Suprapubic skin (tissue), 4 donors: ENCODE measurements around the gene ATP6V0D1.

Experiments
- CTCF ChIP-seq, 2 donors: fragments of 200-600 bp in 1 of 2; fragments of 450-650 bp in 1 of 2; sonication (generic) in 1 of 2; IDR thresholded peaks; one replicate each; pipeline ENCODE4 v1.5.1; 2016 to 2019; ENCODE audit warnings: antibody characterized with exemption in 2 of 2, mild to moderate bottlenecking in 1 of 2, moderate library complexity in 1 of 2
- EP300 ChIP-seq: sonication (generic); formaldehyde crosslinking; IDR thresholded peaks from one replicate; pipeline ENCODE4 v1.6.1; 2017; ENCODE audit warnings: antibody characterized with exemption
- POLR2AphosphoS5 ChIP-seq, 3 donors: sonication (generic); formaldehyde crosslinking; IDR thresholded peaks; one replicate each; pipeline ENCODE4 v1.6.1; 2017; ENCODE audit warnings: antibody characterized with exemption in 3 of 3

- no peak for TF ChIP-seq CTCF (IDR thresholded peaks at IDR 0.05)
- TF ChIP-seq POLR2AphosphoS5 (IDR thresholded peaks at IDR 0.05) = no peak
- TF ChIP-seq EP300 = no peak
Measured at GRCh38 chr16:67390816-67391423, 90.0 kb downstream of the ATP6V0D1 start.
